ENCODE data around the gene IL31.

IL31 gene

GRCh38 chr12:122201381-122201780 lies 27.4 kb upstream of the IL31 start:
- H3K4me3 ChIP-seq (ENCODE audit: low read depth, low read length), result no peak overlapping the region
- no peak for TF ChIP-seq CTCF (IDR thresholded peaks at IDR 0.05; ENCODE audit: low read depth, low read length)

GRCh38 chr12:122200541-122201175 lies 26.6 kb upstream of the IL31 start:
- no peak overlapping the region for H3K4me3 ChIP-seq (ENCODE audit: low read depth, low read length)
- no peak for TF ChIP-seq CTCF (IDR thresholded peaks at IDR 0.05; ENCODE audit: low read depth, low read length)

- no peak overlapping the region for H3K4me3 ChIP-seq (ENCODE audit: low read depth, low read length)
Observed at GRCh38 chr12:122199484-122200355, 25.7 kb upstream of the IL31 start.

GRCh38 chr12:122197612-122197966 lies 23.6 kb upstream of the IL31 start:
- no peak for TF ChIP-seq CTCF (IDR thresholded peaks at IDR 0.05; ENCODE audit: low read depth, low read length)
- H3K4me3 ChIP-seq (ENCODE audit: low read depth, low read length), result no peak overlapping the region

More at GRCh38 chr12:122199484-122200355, 25.7 kb upstream of the IL31 start:
- TF ChIP-seq CTCF (IDR thresholded peaks at IDR 0.05; ENCODE audit: low read depth, low read length), result no peak

- no peak overlapping the region for H3K4me3 ChIP-seq (ENCODE audit: low read depth, low read length)
- no peak for TF ChIP-seq CTCF (IDR thresholded peaks at IDR 0.05; ENCODE audit: low read depth, low read length)
Observed at GRCh38 chr12:122195405-122195804, 21.4 kb upstream of the IL31 start.

GRCh38 chr12:122194804-122195203 lies 20.8 kb upstream of the IL31 start:
- no peak overlapping the region for H3K4me3 ChIP-seq (ENCODE audit: low read depth, low read length)
- no peak for TF ChIP-seq CTCF (IDR thresholded peaks at IDR 0.05; ENCODE audit: low read depth, low read length)

GRCh38 chr12:122192441-122192840 lies 18.4 kb upstream of the IL31 start:
- TF ChIP-seq CTCF (IDR thresholded peaks at IDR 0.05; ENCODE audit: low read depth, low read length), result no peak
- no peak overlapping the region for H3K4me3 ChIP-seq (ENCODE audit: low read depth, low read length)
